ENCODE data around the gene NUP50. TPM values are rescaled to one million over a fixed set of nuclear protein-coding genes. Genes with fewer than 3 reads are reported as not detected.

Gene NUP50
- total RNA-seq, 1 donor from 2014 or later, result 76.9 TPM

DNA sequence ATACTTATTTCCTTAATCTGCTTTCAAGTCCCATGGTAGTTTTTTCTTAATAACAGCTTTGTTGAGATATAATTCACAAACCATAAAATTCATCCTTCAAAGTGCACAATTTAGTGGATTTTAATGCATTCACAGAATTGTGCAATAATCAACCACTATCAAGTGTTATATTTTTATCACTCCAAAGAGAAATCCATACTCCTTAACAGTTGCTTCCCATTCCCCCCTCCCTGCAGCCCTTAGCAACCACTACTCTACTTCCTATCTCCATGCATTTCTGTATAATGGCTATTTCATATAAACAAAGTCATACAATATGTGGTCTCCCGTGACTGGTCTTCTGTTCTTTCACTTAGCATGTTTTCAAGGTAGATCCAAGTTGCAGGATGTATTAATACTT lies 18.8 kb upstream of the NUP50 start:
- Histone ChIP-seq H3K4me1 (no peaks in the 10 kb centered on the region), H3K4me3 (no peak overlapping the region), H3K27me3 (no peaks in the 10 kb centered on the region), H3K9me3 (no peaks in the 10 kb centered on the region), H3K36me3 (no peaks in the 10 kb centered on the region), H3K27ac (no peak overlapping the region)
- TF ChIP-seq POLR2AphosphoS5 (IDR thresholded peaks at IDR 0.05; ENCODE audit: insufficient read depth in 1 of 2, low read depth in 1 of 2), result no peak
- intact Hi-C loops (cut with DNase I), result no loop called here
- no peak for DNase-seq (ENCODE audit: extremely low spot score in 2 of 2)

DNA sequence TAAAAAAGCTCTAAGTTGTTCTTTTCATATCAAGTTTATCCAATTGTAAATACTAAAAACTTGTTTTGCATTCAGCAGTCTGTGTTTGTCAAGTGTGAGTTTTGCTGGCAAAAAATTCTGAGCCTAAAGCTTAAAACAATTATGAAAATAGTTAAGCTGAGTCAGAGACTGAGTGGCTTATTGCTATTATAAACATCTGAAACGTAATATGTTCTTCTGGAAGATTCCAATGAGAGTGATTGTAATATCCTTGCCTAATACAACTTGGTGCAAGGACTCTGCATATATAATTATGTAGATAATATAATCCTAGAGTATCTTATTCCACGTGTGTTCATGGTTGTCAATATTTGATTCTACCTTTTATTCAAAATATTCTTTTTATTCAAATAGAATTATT lies 14.1 kb upstream of the NUP50 start:
- no peak overlapping the region for H3K4me3 ChIP-seq
- TF ChIP-seq POLR2A (IDR thresholded peaks at IDR 0.05) (no peak), POLR2AphosphoS5 (IDR thresholded peaks at IDR 0.05; ENCODE audit: insufficient read depth in 1 of 2, low read depth in 1 of 2) (no peak)
- TF ChIP-seq, protein P1, sequence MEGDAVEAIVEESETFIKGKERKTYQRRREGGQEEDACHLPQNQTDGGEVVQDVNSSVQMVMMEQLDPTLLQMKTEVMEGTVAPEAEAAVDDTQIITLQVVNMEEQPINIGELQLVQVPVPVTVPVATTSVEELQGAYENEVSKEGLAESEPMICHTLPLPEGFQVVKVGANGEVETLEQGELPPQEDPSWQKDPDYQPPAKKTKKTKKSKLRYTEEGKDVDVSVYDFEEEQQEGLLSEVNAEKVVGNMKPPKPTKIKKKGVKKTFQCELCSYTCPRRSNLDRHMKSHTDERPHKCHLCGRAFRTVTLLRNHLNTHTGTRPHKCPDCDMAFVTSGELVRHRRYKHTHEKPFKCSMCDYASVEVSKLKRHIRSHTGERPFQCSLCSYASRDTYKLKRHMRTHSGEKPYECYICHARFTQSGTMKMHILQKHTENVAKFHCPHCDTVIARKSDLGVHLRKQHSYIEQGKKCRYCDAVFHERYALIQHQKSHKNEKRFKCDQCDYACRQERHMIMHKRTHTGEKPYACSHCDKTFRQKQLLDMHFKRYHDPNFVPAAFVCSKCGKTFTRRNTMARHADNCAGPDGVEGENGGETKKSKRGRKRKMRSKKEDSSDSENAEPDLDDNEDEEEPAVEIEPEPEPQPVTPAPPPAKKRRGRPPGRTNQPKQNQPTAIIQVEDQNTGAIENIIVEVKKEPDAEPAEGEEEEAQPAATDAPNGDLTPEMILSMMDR (IDR thresholded peaks at IDR 0.05), result no peak
- H3K27ac ChIP-seq, result no peak overlapping the region
- intact Hi-C loops (cut with DNase I), result no loop called here
- no peaks in the 10 kb centered on the region for H3K27me3 ChIP-seq
- no peak for DNase-seq (ENCODE audit: extremely low spot score in 2 of 2)
- peaks cover 0 to 6% of the 10 kb centered on the region in 2 donors for H3K36me3 ChIP-seq
- H3K4me1 ChIP-seq, result no peaks in the 10 kb centered on the region
- H3K9me3 ChIP-seq, result no peaks in the 10 kb centered on the region

DNA sequence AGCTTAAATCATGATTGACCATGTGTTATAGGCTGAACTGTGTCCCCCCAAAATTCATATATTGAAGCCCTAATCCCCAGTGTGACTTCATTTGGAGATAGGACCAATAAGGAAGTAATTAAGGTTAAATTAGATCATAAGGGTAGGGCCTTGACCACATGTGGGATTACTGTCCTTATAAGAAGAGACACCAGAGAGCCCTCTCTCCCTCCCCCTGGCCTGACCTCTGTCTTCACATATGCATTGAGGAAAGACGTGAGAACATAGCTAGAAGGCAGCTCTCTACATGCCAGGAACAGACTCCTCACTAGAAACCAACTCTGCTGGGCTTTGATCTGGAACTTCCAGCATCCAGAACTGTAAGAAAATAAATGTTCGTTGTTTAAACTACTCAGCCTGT lies 13.6 kb upstream of the NUP50 start:
- no peaks in the 10 kb centered on the region for H3K4me1 ChIP-seq
- intact Hi-C loops (cut with DNase I), result no loop called here
- peaks cover 0 to 6% of the 10 kb centered on the region in 2 donors for H3K36me3 ChIP-seq
- H3K27me3 ChIP-seq, result no peaks in the 10 kb centered on the region
- H3K27ac ChIP-seq, result no peak overlapping the region
- no peaks in the 10 kb centered on the region for H3K9me3 ChIP-seq
- DNase-seq (ENCODE audit: extremely low spot score in 2 of 2), result peak in 1 of 2 donors; percentile 58
- H3K4me3 ChIP-seq, result no peak overlapping the region
- TF ChIP-seq POLR2A (IDR thresholded peaks at IDR 0.05), result no peak
- no peak for TF ChIP-seq POLR2AphosphoS5 (IDR thresholded peaks at IDR 0.05; ENCODE audit: insufficient read depth in 1 of 2, low read depth in 1 of 2)
- TF ChIP-seq, protein P1 (IDR thresholded peaks at IDR 0.05), result no peak

DNA sequence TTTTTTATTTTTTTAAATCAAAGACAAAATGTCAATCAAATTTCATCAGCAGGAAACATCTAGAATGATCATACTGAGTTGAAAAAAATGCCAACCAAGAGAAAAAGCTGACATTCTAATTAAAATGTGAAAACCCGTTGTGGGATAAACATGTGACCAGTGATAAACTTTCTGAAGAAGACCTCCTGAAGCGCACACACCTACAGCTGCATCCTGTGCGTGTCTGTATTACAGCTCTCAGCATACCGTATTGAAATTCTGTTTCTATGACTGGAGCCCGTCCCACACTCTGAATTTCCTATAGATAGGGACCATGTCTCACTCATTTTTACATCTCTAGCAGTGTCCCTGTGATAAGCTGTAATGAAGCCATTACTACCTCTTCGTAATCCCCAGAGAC lies 12.2 kb upstream of the NUP50 start:
- Histone ChIP-seq H3K9me3 (no peaks in the 10 kb centered on the region), H3K27ac (no peak overlapping the region), H3K4me3 (no peak overlapping the region), H3K27me3 (no peaks in the 10 kb centered on the region), H3K36me3 (peaks cover 0 to 6% of the 10 kb centered on the region in 2 donors), H3K4me1 (no peaks in the 10 kb centered on the region)
- intact Hi-C loops (cut with DNase I), result no loop called here
- TF ChIP-seq POLR2A (IDR thresholded peaks at IDR 0.05) (no peak), POLR2AphosphoS5 (IDR thresholded peaks at IDR 0.05; ENCODE audit: insufficient read depth in 1 of 2, low read depth in 1 of 2) (no peak)
- TF ChIP-seq, protein P1 (IDR thresholded peaks at IDR 0.05), result no peak
- no peak for DNase-seq (ENCODE audit: extremely low spot score in 2 of 2)

DNA sequence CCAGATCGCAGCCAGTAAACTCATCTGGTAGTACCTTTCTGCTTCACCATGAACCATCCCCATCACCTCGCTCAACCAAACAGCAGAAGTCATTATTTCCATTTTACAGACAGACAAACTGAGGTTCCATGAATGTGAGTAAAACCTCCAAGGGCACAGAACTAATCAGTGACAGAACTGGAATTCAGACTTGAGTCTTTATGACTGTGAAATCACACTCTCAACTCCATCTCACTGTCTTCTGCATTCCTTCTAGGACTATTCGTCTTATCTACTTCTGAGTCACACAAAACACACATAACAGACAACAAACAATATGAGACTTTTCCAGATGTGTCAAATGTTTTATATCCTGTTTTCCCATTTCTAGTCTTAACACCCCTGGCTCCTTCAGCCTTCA lies 9.3 kb upstream of the NUP50 start:
- Histone ChIP-seq H3K27ac (no peak overlapping the region), H3K4me1 (peaks cover 18% of the 10 kb centered on the region), H3K9me3 (no peaks in the 10 kb centered on the region), H3K36me3 (peaks cover 0 to 15% of the 10 kb centered on the region in 2 donors), H3K4me3 (no peak overlapping the region), H3K27me3 (no peaks in the 10 kb centered on the region)
- intact Hi-C loops (cut with DNase I), result no loop called here
- TF ChIP-seq POLR2A (IDR thresholded peaks at IDR 0.05) (no peak), POLR2AphosphoS5 (IDR thresholded peaks at IDR 0.05; ENCODE audit: insufficient read depth in 1 of 2, low read depth in 1 of 2) (no peak)
- TF ChIP-seq, protein P1 (IDR thresholded peaks at IDR 0.05), result no peak
- no peak for DNase-seq (ENCODE audit: extremely low spot score in 2 of 2)

Measured in vagina (tissue), 2 donors.